Measurements from ENCODE around the gene ICOS. TPM values are rescaled to one million over a fixed set of nuclear protein-coding genes. Genes with fewer than 3 reads are reported as not detected.

The ICOS gene
- total and polyA plus RNA-seq, 2 experiments from 2014 or later: 0.10 TPM; not detected in 1

DNA sequence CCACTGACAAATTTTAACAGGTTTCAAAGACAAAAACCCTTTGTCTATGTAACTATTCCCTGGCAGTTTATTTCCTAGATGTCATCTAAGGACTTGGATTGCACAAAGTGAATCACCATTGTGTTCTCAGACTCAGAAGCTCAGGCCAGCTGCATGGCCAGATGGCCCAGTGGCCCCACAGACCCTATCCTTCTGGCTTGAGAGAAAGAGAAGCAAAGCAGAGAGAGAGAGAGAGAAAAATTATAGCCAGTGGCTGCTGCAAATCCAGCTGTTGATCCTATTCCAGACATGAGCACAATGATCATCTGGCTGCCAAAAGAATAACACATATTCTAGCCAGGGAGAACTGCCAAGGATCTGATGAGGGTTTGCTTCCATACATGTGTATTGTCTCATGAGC is 43.2 kb upstream of the ICOS start:
- no peaks in the 10 kb centered on the region for H3K9me3 ChIP-seq (ENCODE audit: low read depth)
- no peak overlapping the region for H3K27ac ChIP-seq
- H3K9me2 ChIP-seq (replicated peaks; ENCODE audit: insufficient read depth): no peaks in the 10 kb centered on the region
- H4K20me1 ChIP-seq (ENCODE audit: insufficient read depth, poor library complexity, severe bottlenecking): no peaks in the 10 kb centered on the region
- no peaks in the 10 kb centered on the region for H3K4me1 ChIP-seq (ENCODE audit: insufficient read depth)
- H3K27me3 ChIP-seq: no peaks in the 10 kb centered on the region
- H3K4me3 ChIP-seq: no peak overlapping the region
- no peak for TF ChIP-seq EZH2 (IDR thresholded peaks at IDR 0.05; ENCODE audit: borderline replicate concordance)
- no peak for TF ChIP-seq EZH2phosphoT487 (IDR thresholded peaks at IDR 0.05; ENCODE audit: low read depth, severe bottlenecking, unreplicated experiment)
- no peak for TF ChIP-seq CTCF (IDR thresholded peaks at IDR 0.05; ENCODE audit: poor library complexity)
- no peak overlapping the region for H2AFZ ChIP-seq
- no peak for DNase-seq (ENCODE audit: low spot score)
- H3K4me2 ChIP-seq: no peak overlapping the region
- H3K36me3 ChIP-seq (replicated peaks; ENCODE audit: insufficient read depth, low read depth): no peaks in the 10 kb centered on the region
- no peaks in the 10 kb centered on the region for H3K79me2 ChIP-seq

DNA sequence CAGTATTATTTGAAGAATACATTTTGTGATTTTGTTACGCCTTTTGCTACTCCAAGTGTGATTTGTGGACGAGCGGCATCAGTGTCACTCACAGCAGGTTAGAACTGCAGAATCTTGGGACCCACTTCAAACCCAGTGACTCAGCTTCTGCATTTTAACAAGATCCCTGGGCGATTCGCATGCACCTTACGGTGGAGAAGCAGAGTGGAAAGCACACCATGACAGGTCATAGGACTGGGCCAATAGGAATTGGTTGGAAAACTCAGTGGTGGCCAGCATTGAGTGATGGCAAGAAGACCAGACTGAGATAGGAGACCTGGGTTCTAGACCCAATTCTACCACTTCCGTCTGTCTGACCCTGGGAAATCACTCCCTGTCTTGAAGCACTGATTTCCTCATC is 42.7 kb upstream of the ICOS start:
- Histone ChIP-seq H3K4me1 (ENCODE audit: insufficient read depth) (no peaks in the 10 kb centered on the region), H3K79me2 (no peaks in the 10 kb centered on the region), H3K9me3 (ENCODE audit: low read depth) (no peaks in the 10 kb centered on the region), H3K4me2 (no peak overlapping the region), H4K20me1 (ENCODE audit: insufficient read depth, poor library complexity, severe bottlenecking) (no peaks in the 10 kb centered on the region), H3K9me2 (replicated peaks; ENCODE audit: insufficient read depth) (no peaks in the 10 kb centered on the region), H3K36me3 (replicated peaks; ENCODE audit: insufficient read depth, low read depth) (no peaks in the 10 kb centered on the region), H2AFZ (no peak overlapping the region), H3K27ac (no peak overlapping the region), H3K4me3 (no peak overlapping the region), H3K27me3 (no peaks in the 10 kb centered on the region)
- 96% methylated on average over 7 of the region's 7 CpGs for WGBS (ENCODE audit: low lambda C conversion rate, missing lambda C conversion rate)
- TF ChIP-seq EZH2phosphoT487 (IDR thresholded peaks at IDR 0.05; ENCODE audit: low read depth, severe bottlenecking, unreplicated experiment): no peak
- TF ChIP-seq EZH2 (IDR thresholded peaks at IDR 0.05; ENCODE audit: borderline replicate concordance): no peak
- TF ChIP-seq CTCF (IDR thresholded peaks at IDR 0.05; ENCODE audit: poor library complexity): no peak
- DNase-seq (ENCODE audit: low spot score): no peak

GRCh38 chr2:203894262-203894661 is 42.3 kb upstream of the ICOS start:
- H3K27me3 ChIP-seq: no peaks in the 10 kb centered on the region
- no peak for DNase-seq (ENCODE audit: low spot score)
- no peak overlapping the region for H2AFZ ChIP-seq
- H3K27ac ChIP-seq: no peak overlapping the region
- H3K4me2 ChIP-seq: no peak overlapping the region
- no peak for TF ChIP-seq EZH2 (IDR thresholded peaks at IDR 0.05; ENCODE audit: borderline replicate concordance)
- no peak for TF ChIP-seq EZH2phosphoT487 (IDR thresholded peaks at IDR 0.05; ENCODE audit: low read depth, severe bottlenecking, unreplicated experiment)
- no peak for TF ChIP-seq CTCF (IDR thresholded peaks at IDR 0.05; ENCODE audit: poor library complexity)
- H3K4me1 ChIP-seq (ENCODE audit: insufficient read depth): no peaks in the 10 kb centered on the region
- no peaks in the 10 kb centered on the region for H3K36me3 ChIP-seq (replicated peaks; ENCODE audit: insufficient read depth, low read depth)
- no peaks in the 10 kb centered on the region for H3K9me3 ChIP-seq (ENCODE audit: low read depth)
- no peaks in the 10 kb centered on the region for H3K9me2 ChIP-seq (replicated peaks; ENCODE audit: insufficient read depth)
- no peak overlapping the region for H3K4me3 ChIP-seq
- H3K79me2 ChIP-seq: no peaks in the 10 kb centered on the region
- H4K20me1 ChIP-seq (ENCODE audit: insufficient read depth, poor library complexity, severe bottlenecking): no peaks in the 10 kb centered on the region
- 96% methylated on average over 1 of the region's 1 CpG for WGBS (ENCODE audit: low lambda C conversion rate, missing lambda C conversion rate)

DNA sequence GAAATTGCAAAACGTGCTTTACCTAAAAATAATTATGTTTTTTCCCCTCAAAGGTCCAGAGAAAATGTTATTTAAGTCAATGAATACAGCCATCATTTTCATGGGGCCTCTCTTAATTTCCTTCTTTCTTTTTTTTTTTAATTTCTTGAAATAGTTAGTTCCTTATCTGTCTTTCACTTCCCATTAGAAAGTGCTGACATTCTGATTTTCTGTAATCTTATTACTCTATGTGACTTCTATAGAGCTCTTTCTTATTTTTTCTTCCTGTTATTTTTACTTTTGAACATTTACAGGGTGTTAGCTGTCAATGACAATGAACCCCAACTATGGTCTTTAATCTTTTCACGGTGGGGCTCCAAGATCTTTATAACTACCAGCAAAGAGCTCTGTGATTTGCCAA is 39.0 kb upstream of the ICOS start:
- no peak for TF ChIP-seq EZH2phosphoT487 (IDR thresholded peaks at IDR 0.05; ENCODE audit: low read depth, severe bottlenecking, unreplicated experiment)
- no peak for TF ChIP-seq CTCF (IDR thresholded peaks at IDR 0.05; ENCODE audit: poor library complexity)
- no peak for TF ChIP-seq EZH2 (IDR thresholded peaks at IDR 0.05; ENCODE audit: borderline replicate concordance)

More for the DNA sequence above, 39.0 kb upstream of the ICOS start:
- Histone ChIP-seq H3K9me2 (replicated peaks; ENCODE audit: insufficient read depth) (no peaks in the 10 kb centered on the region), H3K79me2 (no peaks in the 10 kb centered on the region), H3K36me3 (replicated peaks; ENCODE audit: insufficient read depth, low read depth) (no peaks in the 10 kb centered on the region), H3K4me2 (no peak overlapping the region), H3K4me1 (ENCODE audit: insufficient read depth) (no peaks in the 10 kb centered on the region), H3K9me3 (ENCODE audit: low read depth) (peaks cover 5% of the 10 kb centered on the region), H3K27me3 (no peaks in the 10 kb centered on the region), H3K27ac (no peak overlapping the region), H4K20me1 (ENCODE audit: insufficient read depth, poor library complexity, severe bottlenecking) (no peaks in the 10 kb centered on the region), H3K4me3 (no peak overlapping the region), H2AFZ (no peak overlapping the region)
- WGBS (ENCODE audit: low lambda C conversion rate, missing lambda C conversion rate): 69% methylated on average over 2 of the region's 2 CpGs
- no peak for DNase-seq (ENCODE audit: low spot score)

All from hepatocyte (in vitro differentiated cells).